Measurements from ENCODE around the gene EPHA3.

GRCh38 chr3:89223188-89223587 lies 115.8 kb downstream of the EPHA3 start:
- no peak for TF ChIP-seq CTCF (IDR thresholded peaks at IDR 0.05)
- no peak for TF ChIP-seq EP300 (IDR thresholded peaks at IDR 0.05)
- TF ChIP-seq POLR2A (IDR thresholded peaks at IDR 0.05) = no peak

Measured in stomach (tissue), 4 donors.